K562 (cell line): ENCODE results near the gene TPM4. TPM values are rescaled to one million over a fixed set of nuclear protein-coding genes. Genes with fewer than 3 reads are reported as not detected.

Experiments
- ATAC-seq: fragments of 200-7000 bp; cut with Tn5 transposase; 3 replicates; pipeline ENCODE4 v1.9.1; 2020; ENCODE audit warnings: moderate library complexity
- BruUV-seq: library from RNA; stranded (reverse); fragments of 400-500 nt; replicated peaks from 2 replicates; lab custom pipeline; 2021; lab: Mats Ljungman, UMichigan
- CTCF ChIA-PET: fragments of 300-600 bp; formaldehyde crosslinking; extraction: SDS; loops from one replicate; lab custom pipeline; 2021; ENCODE audit warnings: low intra/inter-chr PET ratio; lab: Yijun Ruan, JAX
- POLR2A ChIA-PET: fragments of 300-600, 350-650 bp; sonication (Branson Sonifier 250); formaldehyde crosslinking; extraction: SDS; loops from one replicate; lab custom pipeline; 2021; ENCODE audit warnings: antibody characterized with exemption, inconsistent platforms; lab: Yijun Ruan, JAX
- DNase-seq, 4 experiments: peaks; one replicate each; pipeline versions ENCODE4 v3.0.0 to v3.0.0-alpha.2; 2011 to 2018; ENCODE audit warnings: low spot score in 3 of 4, mixed read lengths in 3 of 4; ENCODE audit errors: extremely low read depth in 1 of 4
- FAIRE-seq: peaks from 2 replicates; lab custom pipeline; 2011; peaks lifted over from hg19 to GRCh38; lab: Jason Lieb, UNC
- H2AFZ ChIP-seq: 2 replicates; pipeline ENCODE4 v1.6.0; 2011; ENCODE audit warnings: low read depth, low read length, control low read depth, inconsistent platforms
- H3K27ac ChIP-seq: fragments of 200-600 bp; 3 replicates; pipeline ENCODE4 v1.8.0; 2011; ENCODE audit warnings: low read depth, mild to moderate bottlenecking, control low read depth, inconsistent platforms, low read length, moderate library complexity, mixed read lengths; ENCODE audit errors: extremely low read depth
- H3K27me3 ChIP-seq, 2 experiments: fragments of 300-600 bp in 1 of 2; 2 replicates in 1 of 2; 3 replicates in 1 of 2; pipeline versions ENCODE4 v1.6.0 to v1.8.0; 2011; ENCODE audit warnings: inconsistent platforms in 2 of 2, low read length in 2 of 2, mild to moderate bottlenecking in 1 of 2, mixed read lengths in 1 of 2, moderate library complexity in 1 of 2; ENCODE audit not compliant: control insufficient read depth in 2 of 2, insufficient read depth in 2 of 2
- H3K36me3 ChIP-seq: fragments of 300-600 bp; 3 replicates; pipeline ENCODE4 v1.8.0; 2011; ENCODE audit warnings: mild to moderate bottlenecking, low read length, inconsistent platforms; ENCODE audit not compliant: control insufficient read depth, insufficient read depth
- H3K4me1 ChIP-seq, 2 experiments: fragments of 200-600 bp in 1 of 2; replicated peaks in 1 of 2; 2 replicates in 1 of 2; 3 replicates in 1 of 2; pipeline versions ENCODE4 v1.5.1 to v1.8.0; 2011; ENCODE audit warnings: inconsistent platforms in 2 of 2, low read length in 2 of 2, mild to moderate bottlenecking in 1 of 2, mixed read lengths in 1 of 2, moderate library complexity in 1 of 2; ENCODE audit not compliant: control insufficient read depth in 2 of 2, insufficient read depth in 2 of 2
- H3K4me2 ChIP-seq: 2 replicates; pipeline ENCODE4 v1.6.1; 2011; ENCODE audit warnings: low read length, control low read depth, inconsistent platforms, mixed read lengths; ENCODE audit not compliant: insufficient read depth
- H3K4me3 ChIP-seq: fragments of 200-600 bp; sonication (generic), shearing (Covaris generic); 2 replicates; pipeline ENCODE4 v1.5.1; 2016; ENCODE audit warnings: control low read depth, inconsistent platforms
- H3K79me2 ChIP-seq: fragments of 200-600 bp; 3 replicates; pipeline ENCODE4 v1.8.0; 2011; ENCODE audit warnings: low read length, inconsistent platforms; ENCODE audit not compliant: control insufficient read depth, insufficient read depth
- H3K9ac ChIP-seq, 2 experiments: 2 replicates each; pipeline versions ENCODE4 v1.6.0 to v1.6.1; 2011; ENCODE audit warnings: low read depth in 2 of 2, low read length in 2 of 2, control low read depth in 1 of 2, inconsistent platforms in 1 of 2, mild to moderate bottlenecking in 1 of 2, mixed read lengths in 1 of 2; ENCODE audit not compliant: insufficient read depth in 1 of 2
- H3K9me1 ChIP-seq: one replicate; pipeline ENCODE4 v1.6.0; 2011; ENCODE audit warnings: inconsistent platforms, mild to moderate bottlenecking, low read length, moderate library complexity; ENCODE audit not compliant: control insufficient read depth, insufficient read depth
- H3K9me3 ChIP-seq: replicated peaks from 2 replicates; pipeline ENCODE4 v1.5.1; 2011; ENCODE audit warnings: low read depth, low read length, inconsistent platforms; ENCODE audit not compliant: control insufficient read depth, insufficient read depth
- H4K20me1 ChIP-seq: replicated peaks from 2 replicates; pipeline ENCODE4 v1.6.1; 2011; ENCODE audit warnings: low read length, inconsistent platforms, mixed read lengths; ENCODE audit not compliant: control insufficient read depth, insufficient read depth
- CSDE1 ChIP-seq, 2 experiments: fragments of 450-650 bp; IDR thresholded peaks; 2 replicates each; pipeline ENCODE4 v1.6.1; 2016; ENCODE audit warnings: mild to moderate bottlenecking in 1 of 2
- DIDO1 ChIP-seq: fragments of 450-650 bp; IDR thresholded peaks from 2 replicates; pipeline ENCODE4 v1.6.1; 2016; ENCODE audit warnings: low read depth, missing biosample characterization, missing genetic modification characterization
- HNRNPL ChIP-seq: fragments of 200-400 bp; formaldehyde crosslinking; IDR thresholded peaks from 2 replicates; pipeline ENCODE4 v1.6.1; 2017; ENCODE audit warnings: low read depth, mild to moderate bottlenecking, low read length
- HOXB6 ChIP-seq: fragments of 250-450 bp; sonication (Bioruptor Pico); IDR thresholded peaks from 2 replicates; pipeline ENCODE4 v1.5.1; 2022; ENCODE audit warnings: mild to moderate bottlenecking, borderline replicate concordance
- MBD2 ChIP-seq: sonication (generic); IDR thresholded peaks from 2 replicates; pipeline ENCODE4 v1.6.1; 2016; ENCODE audit warnings: low read depth, borderline replicate concordance
- MCM7 ChIP-seq, 2 experiments: fragments of 450-650 bp; IDR thresholded peaks; 2 replicates each; pipeline ENCODE4 v1.6.1; 2016 to 2018
- MEIS2 ChIP-seq: fragments of 450-650 bp; IDR thresholded peaks from 2 replicates; pipeline ENCODE4 v1.6.1; 2014; ENCODE audit warnings: mild to moderate bottlenecking; ENCODE audit not compliant: partially characterized antibody
- MIER1 ChIP-seq: fragments of 450-650 bp; IDR thresholded peaks from 2 replicates; pipeline ENCODE4 v1.6.1; 2016; ENCODE audit warnings: antibody characterized with exemption, mild to moderate bottlenecking, low read depth
- MTA1 ChIP-seq: fragments of 450-650 bp; IDR thresholded peaks from 2 replicates; pipeline ENCODE4 v1.6.1; 2017; ENCODE audit warnings: borderline replicate concordance
- NKRF ChIP-seq: fragments of 450-650 bp; IDR thresholded peaks from 2 replicates; pipeline ENCODE4 v1.6.1; 2016; ENCODE audit warnings: borderline replicate concordance
- PCBP1 ChIP-seq: fragments of 200-400 bp; formaldehyde crosslinking; IDR thresholded peaks from 2 replicates; pipeline ENCODE4 v1.6.1; 2018; ENCODE audit warnings: mild to moderate bottlenecking, low read depth, low read length; ENCODE audit not compliant: poor library complexity, severe bottlenecking
- RNF219 ChIP-seq: fragments of 250-450 bp; sonication (Bioruptor Pico); IDR thresholded peaks from 2 replicates; pipeline ENCODE4 v1.5.0; 2022; ENCODE audit warnings: mild to moderate bottlenecking
- SMAD3 ChIP-seq: fragments of 450-650 bp; formaldehyde crosslinking; conservative IDR thresholded peaks from 2 replicates; pipeline ENCODE4 v1.4.0; 2020; ENCODE audit warnings: mild to moderate bottlenecking
- XRCC4 ChIP-seq: IDR thresholded peaks from one replicate; pipeline ENCODE4 v1.6.1; 2011; ENCODE audit not compliant: insufficient read depth, insufficient read length; ENCODE audit errors: extremely low read depth
- ZKSCAN3 ChIP-seq: fragments of 250-450 bp; sonication (Bioruptor Pico); IDR thresholded peaks from 2 replicates; pipeline ENCODE4 v1.4.0; 2020
- ZNF384 ChIP-seq: IDR thresholded peaks from 2 replicates; pipeline ENCODE4 v1.6.1; 2012; ENCODE audit warnings: low read depth, low read length, improper control_type of control experiment
- ZNF583 ChIP-seq: fragments of 250-450 bp; sonication (Bioruptor Pico); IDR thresholded peaks from 2 replicates; pipeline ENCODE4 v1.4.0; 2020
- ZNF696 ChIP-seq: fragments of 250-450 bp; sonication (Bioruptor Pico); conservative IDR thresholded peaks from 2 replicates; pipeline ENCODE4 v1.4.0; 2020; ENCODE audit warnings: mild to moderate bottlenecking, moderate library complexity
- WGBS: fragments of 100-300 bp; shearing (Covaris generic); methylation state at CpG from one replicate; pipeline ENCODE4 v1.1.6; 2016; ENCODE audit warnings: low coverage, mixed read lengths; ENCODE audit not compliant: insufficient coverage; ENCODE audit errors: missing lambda C conversion rate; 5-methylcytosine and 5-hydroxymethylcytosine counted together
- in situ Hi-C: fragments of 300-500 bp; cut with MboI; formaldehyde crosslinking; loops from 4 replicates; pipeline ENCODE4 v1.15.0; 2018; ENCODE audit warnings: inconsistent platforms, mixed read lengths
- intact Hi-C: fragments of 100-400 bp; cut with micrococcal nuclease; formaldehyde crosslinking; loops from 2 replicates; pipeline ENCODE4 v1.14.2; 2022
- polyA plus RNA-seq, 8 experiments: library from polyadenylated mRNA; depleted of rRNA in 4 of 8; stranded (reverse) in 5 of 8; unstranded in 3 of 8; fragments of >200 nt; fragmentation: Nextera tagmentation in 2 of 8; fragmentation: Illumina TruSeq in 1 of 8; extraction: Ambion mirVana in 2 of 8; extraction: Trizol in 1 of 8; gene quantifications; 2 replicates each; pipeline versions ENCODE4 v1.2.1 to v1.2.3, GENCODE V29; 2011 to 2014; ENCODE audit warnings: inconsistent platforms in 1 of 8, missing spikeins in 1 of 8
- total RNA-seq, 7 experiments: library from RNA; depleted of rRNA in 6 of 7; stranded (reverse); fragments of >200 nt in 6 of 7; fragmentation: Illumina TruSeq in 2 of 7; extraction: Trizol in 2 of 7; gene quantifications; 2 replicates each; pipeline versions ENCODE4 v1.2.1 to v1.2.3, GENCODE V29; 2011 to 2021; ENCODE audit warnings: low replicate concordance in 1 of 7

The TPM4 gene
- total and polyA plus RNA-seq, 9 of the 15 experiments (the other 6 are each of a cell fraction or from before 2014, with no cell fraction given) = 28.1 to 111 (median 77.4) TPM

GRCh38 chr19:16078759-16079707 is 2.7 kb downstream of the TPM4 start:
- Histone ChIP-seq H3K9ac (peak overlapping the region in 1 of 2 experiments; percentile 69; a peak in 2 of 4 replicates), H3K9me1 (peaks cover 5% of the 10 kb centered on the region), H4K20me1 (peaks cover 24% of the 10 kb centered on the region), H3K36me3 (peaks cover 23% of the 10 kb centered on the region; the same call in 2 of the 3 replicates), H3K9me3 (no peaks in the 10 kb centered on the region), H2AFZ (no peak overlapping the region), H3K27ac (peak overlapping the region; percentile 92), H3K79me2 (peaks cover 30% of the 10 kb centered on the region), H3K4me2 (peak overlapping the region; percentile 67), H3K4me3 (peak overlapping the region; percentile 81), H3K27me3 (no peaks in the 10 kb centered on the region), H3K4me1 (peaks cover 34 to 40% of the 10 kb centered on the region in 2 experiments)
- DNase-seq = peak; percentile 53 to 94 (median 75)
- no TSS peak for BruUV-seq
- in situ Hi-C loops = no loop called here
- FAIRE-seq = peak; percentile 96
- peak; percentile 79 for ATAC-seq
- ChIA-PET CTCF (interaction anchor here (0.6 kb wide), 1 partner anchor 37 kb away, joined by 3 read pairs; no protein-coding TSS in a partner anchor), POLR2A (interaction anchor here (0.6 to 2.1 kb wide), 9 partner anchors 8 to 655 kb away, joined by 3 to 15 read pairs (median 3); partner anchors contain the start of genes HSH2D and RAB8A)
- intact Hi-C loops = no loop called here
- WGBS = 2% methylated on average over 17 of the region's 17 CpGs
- no peak for TF ChIP-seq NKRF
- peak; percentile 22; the same call in 1 of the 2 replicates for TF ChIP-seq MTA1
- no peak for TF ChIP-seq XRCC4
- no peak for TF ChIP-seq ZNF583 (CRISPR knock-in tag)
- no peak for TF ChIP-seq ZNF696 (CRISPR knock-in tag)
- TF ChIP-seq HOXB6 (CRISPR knock-in tag) = no peak
- TF ChIP-seq PCBP1 = no peak
- no peak for TF ChIP-seq HNRNPL
- peak; percentile 73 for TF ChIP-seq ZNF384
- TF ChIP-seq SMAD3 (CRISPR knock-in tag) = no peak; the same call in 1 of the 2 replicates
- no peak for TF ChIP-seq MIER1
- no peak; a peak in 1 of 4 replicates for TF ChIP-seq CSDE1 (IDR thresholded peaks at IDR 0.05)
- TF ChIP-seq ZKSCAN3 (CRISPR knock-in tag) = no peak
- peak; percentile 82 for TF ChIP-seq MEIS2
- no peak for TF ChIP-seq MCM7 (IDR thresholded peaks at IDR 0.05)
- TF ChIP-seq DIDO1 = no peak
- TF ChIP-seq MBD2 = peak; percentile 56; the same call in 1 of the 2 replicates
- TF ChIP-seq RNF219 = no peak
